GM04504 (cell line): ENCODE measurements around the gene PMPCB.

Experiments
- DNase-seq: peaks from one replicate; pipeline ENCODE4 v3.0.0-alpha.2; 2012; ENCODE audit warnings: low read depth

The PMPCB gene

DNA sequence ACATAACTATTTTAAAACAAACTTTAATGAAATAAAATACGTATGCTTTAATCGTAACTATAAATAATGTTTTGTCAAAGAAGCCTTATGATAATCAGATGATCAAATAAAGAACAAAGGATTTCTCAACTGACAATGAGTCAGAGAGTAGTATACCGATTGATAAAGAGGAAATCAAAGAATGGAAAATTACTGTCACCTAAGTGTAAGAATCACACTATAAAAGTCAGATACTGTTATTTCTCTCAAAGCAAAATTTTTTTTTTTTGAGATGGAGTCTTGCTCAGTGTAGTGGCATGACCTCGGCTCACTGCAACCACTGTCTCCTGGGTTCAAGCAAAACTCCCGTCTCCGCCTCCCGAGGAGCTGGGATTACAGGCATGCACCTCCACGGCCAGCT lies 28.5 kb downstream of the PMPCB start:
- no peak for DNase-seq

- no peak for DNase-seq
These were observed 39.5 kb downstream of the PMPCB start for GRCh38 chr7:103336761-103337160.

- DNase-seq: no peak
These were observed 41.6 kb downstream of the PMPCB start for GRCh38 chr7:103338864-103339263.

GRCh38 chr7:103341466-103341865 lies 44.2 kb downstream of the PMPCB start:
- no peak for DNase-seq

- no peak for DNase-seq
These were observed 46.1 kb downstream of the PMPCB start for GRCh38 chr7:103343332-103343731.

DNA sequence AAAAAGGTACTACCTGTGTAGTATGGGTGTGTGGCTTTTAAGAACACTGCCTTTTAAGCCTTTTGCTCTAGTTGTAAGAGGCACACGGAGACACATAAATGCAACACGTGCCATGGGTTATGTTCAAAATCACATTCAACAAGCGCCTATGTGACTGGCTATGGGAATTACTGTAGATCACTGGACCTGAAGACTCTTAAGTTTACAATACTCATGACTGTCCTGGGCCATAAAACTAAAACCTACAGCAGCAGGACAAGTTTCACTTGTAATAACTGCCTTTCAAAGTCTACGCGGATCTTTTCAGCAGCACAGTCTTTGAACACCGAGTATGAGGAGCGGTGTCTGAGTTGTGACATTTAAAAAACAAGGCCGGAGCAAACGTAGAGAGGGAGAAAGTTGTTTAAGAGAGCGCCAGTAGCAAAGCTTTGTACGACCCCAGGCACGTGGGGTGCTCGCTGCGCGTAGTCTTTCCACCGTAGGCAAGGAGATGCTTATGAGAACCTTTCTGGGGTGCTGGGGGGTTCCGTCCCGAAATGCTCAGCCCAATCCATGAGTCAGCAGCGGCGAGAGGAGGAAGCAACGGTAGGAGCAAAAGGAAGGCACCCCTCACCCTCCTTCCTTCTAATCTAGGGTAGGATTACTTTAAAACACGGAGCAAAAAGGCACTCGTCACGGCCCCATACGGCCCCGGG lies 46.7 kb downstream of the PMPCB start:
- peak; percentile 6 for DNase-seq

- peak; percentile 83 for DNase-seq
These were observed 47.4 kb downstream of the PMPCB start, which contains the start of gene DNAJC2 for GRCh38 chr7:103344453-103345149. DNAJC2 (minus strand) TSS chr7:103344767; CDS start chr7:103344622, 145 bp downstream.

DNA sequence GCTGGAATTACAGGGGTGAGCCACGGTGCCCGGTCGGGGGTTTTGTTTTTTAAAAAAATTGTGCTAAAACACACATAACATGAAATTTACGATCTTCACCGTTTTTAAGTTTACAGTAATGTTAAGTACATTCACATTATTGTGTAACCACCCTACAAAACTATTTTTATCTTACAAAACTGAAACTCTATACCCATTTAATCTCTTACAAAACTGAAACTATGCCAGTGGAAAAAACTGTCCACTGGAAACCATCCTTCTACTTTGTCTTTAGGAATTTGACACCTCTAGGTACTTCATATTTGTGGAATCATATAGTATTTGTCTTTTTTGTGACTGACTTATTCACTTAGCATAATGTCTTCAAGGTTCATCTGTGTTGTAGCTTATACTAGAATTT lies 49.2 kb downstream of the PMPCB start:
- no peak for DNase-seq

DNA sequence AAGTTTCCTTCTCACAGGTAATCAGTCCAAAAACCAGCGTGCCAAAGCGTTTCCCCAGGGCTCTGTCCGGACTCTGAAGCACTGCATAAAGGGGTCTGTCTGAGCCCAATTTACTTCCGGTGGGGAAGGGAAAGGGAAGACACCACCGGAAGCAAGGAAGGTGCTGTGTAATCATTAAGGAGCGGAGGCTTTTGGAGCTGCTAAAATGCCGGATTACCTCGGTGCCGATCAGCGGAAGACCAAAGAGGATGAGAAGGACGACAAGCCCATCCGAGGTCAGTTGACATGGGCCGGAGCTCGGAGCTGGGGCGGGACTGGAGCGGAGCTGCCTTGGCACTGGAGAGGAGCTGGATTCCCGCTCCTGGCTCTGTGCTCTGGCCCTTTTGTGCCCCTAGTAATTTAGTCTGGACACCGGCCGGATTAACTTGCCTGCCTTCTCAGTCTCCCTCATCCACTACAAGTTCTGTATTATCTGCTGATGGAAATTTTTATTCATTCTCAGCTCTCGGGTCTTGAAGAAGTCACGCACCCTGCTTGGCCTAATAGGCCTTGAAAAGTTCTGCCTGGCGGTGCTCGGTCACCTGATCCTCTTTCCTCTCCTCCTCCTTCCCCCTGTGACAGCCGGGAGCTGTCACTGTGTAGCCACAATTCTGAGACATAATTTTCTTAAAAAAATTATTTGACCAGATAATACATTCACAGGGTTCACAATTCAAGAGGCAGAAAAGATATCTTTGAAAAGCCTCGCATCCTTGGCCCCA lies 50.5 kb downstream of the PMPCB start, which contains the start of gene PSMC2:
PSMC2 (plus strand) TSS at position 137 of the 761 bp plus-strand sequence; CDS start at position 206, 69 bp downstream.
- DNase-seq: peak; percentile 82

DNA sequence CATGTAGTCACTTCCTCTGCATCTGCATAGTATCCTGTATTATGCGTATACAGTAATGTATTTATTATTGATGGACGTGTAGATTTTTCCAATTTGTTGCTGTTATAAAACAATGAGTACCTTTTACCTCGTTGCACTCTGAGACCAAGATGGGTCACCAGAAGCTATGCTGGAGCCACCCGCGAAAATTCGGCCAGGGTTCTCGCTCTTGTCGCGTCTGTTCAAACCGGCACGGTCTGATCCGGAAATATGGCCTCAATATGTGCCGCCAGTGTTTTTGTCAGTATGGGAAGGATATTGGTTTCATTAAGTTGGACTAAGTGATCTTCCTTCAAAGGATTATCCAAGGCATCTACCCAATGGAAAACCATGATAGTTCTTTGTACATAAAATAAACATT lies 51.2 kb downstream of the PMPCB start:
- no peak for DNase-seq

GRCh38 chr7:103348959-103349358 lies 51.7 kb downstream of the PMPCB start:
- no peak for DNase-seq

GRCh38 chr7:103349805-103350204 lies 52.6 kb downstream of the PMPCB start:
- DNase-seq: no peak
